HG03575 (cell line): Measurements from ENCODE around the gene PILRB.
"Not testable (repeated sequence)": the region's sequence is repeated elsewhere in the genome, so short reads cannot be mapped to it uniquely, and the experiment has no call there.

Source experiments
- ATAC-seq: cut with Tn5 transposase; IDR thresholded peaks from one replicate; pipeline ENCODE4 v1.9.1; 2021; ENCODE audit not compliant: unreplicated experiment, insufficient number of reproducible peaks, low FRiP score; ENCODE audit errors: extremely low read depth

Gene PILRB

GRCh38 chr7:100372694-100373093 lies 14.8 kb downstream of the PILRB start:
- no peak for ATAC-seq

- no peak for ATAC-seq
Measured at GRCh38 chr7:100373261-100373831, 15.4 kb downstream of the PILRB start, which contains the start of gene PILRA. Gene PILRA, plus strand, starts transcription at chr7:100373487. Its CDS starts 170 bp downstream, at chr7:100373657.

GRCh38 chr7:100373870-100374598 lies 16.1 kb downstream of the PILRB start:
- ATAC-seq = not testable (repeated sequence)

- ATAC-seq = no peak
Measured at GRCh38 chr7:100374601-100375000, 16.7 kb downstream of the PILRB start.

GRCh38 chr7:100376066-100376465 lies 18.1 kb downstream of the PILRB start:
- no peak for ATAC-seq

- ATAC-seq = no peak
Measured at GRCh38 chr7:100378114-100378755, 20.3 kb downstream of the PILRB start.

GRCh38 chr7:100380196-100380595 lies 22.3 kb downstream of the PILRB start:
- ATAC-seq = no peak

GRCh38 chr7:100381531-100382233 lies 23.8 kb downstream of the PILRB start:
- ATAC-seq = not testable (repeated sequence)

- not testable (repeated sequence) for ATAC-seq
Measured at GRCh38 chr7:100382234-100382853, 24.4 kb downstream of the PILRB start.

GRCh38 chr7:100384628-100385294 lies 26.8 kb downstream of the PILRB start:
- ATAC-seq = no peak

- ATAC-seq = no peak
Measured at GRCh38 chr7:100386940-100387339, 29.0 kb downstream of the PILRB start.

GRCh38 chr7:100387695-100388094 lies 29.8 kb downstream of the PILRB start:
- ATAC-seq = no peak

GRCh38 chr7:100389437-100390088 lies 31.6 kb downstream of the PILRB start:
- no peak for ATAC-seq

- ATAC-seq = no peak
Measured at GRCh38 chr7:100390286-100391009, 32.5 kb downstream of the PILRB start.

- ATAC-seq = no peak
Measured at GRCh38 chr7:100393233-100393905, 35.5 kb downstream of the PILRB start.

- no peak for ATAC-seq
Measured at GRCh38 chr7:100394077-100394476, 36.2 kb downstream of the PILRB start.

GRCh38 chr7:100396421-100396982 lies 38.6 kb downstream of the PILRB start:
- ATAC-seq = peak; percentile 76
